Prostate gland (tissue), 2 donors: ENCODE measurements around the gene BCL2L11.

Experiments used
- CTCF ChIP-seq, 4 experiments: fragments of 200-600 bp in 2 of 4; fragments of 450-650 bp in 2 of 4; sonication (generic) in 2 of 4; IDR thresholded peaks; 1 replicate in 3 of 4; 2 replicates in 1 of 4; pipeline ENCODE4 v1.5.1; 2016 to 2019; ENCODE audit warnings: antibody characterized with exemption in 4 of 4, mild to moderate bottlenecking in 2 of 4, moderate library complexity in 2 of 4
- POLR2A ChIP-seq: fragments of 450-650 bp; IDR thresholded peaks from one replicate; pipeline ENCODE4 v1.6.1; 2016; ENCODE audit warnings: antibody characterized with exemption, mild to moderate bottlenecking
- POLR2AphosphoS5 ChIP-seq: sonication (generic); formaldehyde crosslinking; IDR thresholded peaks from one replicate; pipeline ENCODE4 v1.6.1; 2017; ENCODE audit warnings: antibody characterized with exemption

- TF ChIP-seq CTCF (IDR thresholded peaks at IDR 0.05) (no peak), POLR2AphosphoS5 (no peak), POLR2A (no peak)
Measured at GRCh38 chr2:111167076-111167862, 46.6 kb downstream of the BCL2L11 start.
